Panc1 (cell line): ENCODE measurements around the gene INSIG2. TPM values are rescaled to one million over a fixed set of nuclear protein-coding genes. Genes with fewer than 3 reads are reported as not detected.

ENCODE experiments used
- ATAC-seq: fragments of 200-7000 bp; cut with Tn5 transposase; 2 replicates; pipeline ENCODE4 v1.9.1; 2020; ENCODE audit warnings: mild to moderate bottlenecking, moderate library complexity
- BruUV-seq: library from RNA; stranded (reverse); fragments of 400-500 nt; replicated peaks from 2 replicates; lab custom pipeline; 2021; lab: Mats Ljungman, UMichigan
- CTCF ChIA-PET: fragments of 300-600 bp; sonication (Branson Sonifier 250); formaldehyde crosslinking; loops from one replicate; lab custom pipeline; 2022; ENCODE audit warnings: antibody characterized with exemption; lab: Charles Lee
- POLR2A ChIA-PET: fragments of 300-600 bp; sonication (Branson Sonifier 250); formaldehyde crosslinking; loops from one replicate; lab custom pipeline; 2022; ENCODE audit warnings: antibody characterized with exemption; lab: Charles Lee
- DNase-seq: peaks from one replicate; pipeline ENCODE4 v3.0.0-alpha.2; 2010; ENCODE audit warnings: low read depth, low spot score
- H3K27ac ChIP-seq: 2 replicates; pipeline ENCODE4 v1.5.1; 2011; ENCODE audit warnings: mild to moderate bottlenecking, low read length, inconsistent platforms
- H3K27me3 ChIP-seq: fragments of 200-500 bp; sonication (Bioruptor generic); 2 replicates; pipeline ENCODE4 v1.6.0; 2014; ENCODE audit warnings: low read length, inconsistent platforms; ENCODE audit not compliant: control insufficient read depth, insufficient read depth
- H3K36me3 ChIP-seq: fragments of 200-500 bp; sonication (Bioruptor generic); 2 replicates; pipeline ENCODE4 v1.5.1; 2014; ENCODE audit warnings: inconsistent platforms, mild to moderate bottlenecking, low read length, moderate library complexity; ENCODE audit not compliant: control insufficient read depth, insufficient read depth
- H3K4me1 ChIP-seq: 2 replicates; pipeline ENCODE4 v1.5.1; 2011; ENCODE audit warnings: inconsistent platforms, mild to moderate bottlenecking, low read length, moderate library complexity; ENCODE audit not compliant: control insufficient read depth, insufficient read depth
- H3K4me3 ChIP-seq, 2 experiments: 2 replicates each; pipeline ENCODE4 v1.5.1; 2011 to 2012; ENCODE audit warnings: low read depth in 2 of 2, low read length in 2 of 2, mild to moderate bottlenecking in 2 of 2, inconsistent platforms in 1 of 2, moderate library complexity in 1 of 2
- H3K9me3 ChIP-seq: fragments of 200-500 bp; sonication (Bioruptor generic); 2 replicates; pipeline ENCODE4 v1.5.1; 2014; ENCODE audit warnings: low read depth, mild to moderate bottlenecking, inconsistent platforms, low read length, moderate library complexity; ENCODE audit not compliant: control insufficient read depth, insufficient read depth
- CTCF ChIP-seq: fragments of 450-650 bp; IDR thresholded peaks from 2 replicates; pipeline ENCODE4 v1.5.1; 2017; ENCODE audit warnings: mild to moderate bottlenecking
- POLR2AphosphoS5 ChIP-seq: IDR thresholded peaks from 2 replicates; pipeline ENCODE4 v1.6.1; 2012; ENCODE audit warnings: mild to moderate bottlenecking, low read depth, low read length, moderate library complexity
- REST ChIP-seq, 2 experiments: IDR thresholded peaks; 2 replicates each; pipeline ENCODE4 v1.6.1; 2011 to 2012; ENCODE audit warnings: low read depth in 2 of 2, control low read depth in 1 of 2, low read length in 1 of 2, mild to moderate bottlenecking in 1 of 2, moderate library complexity in 1 of 2; ENCODE audit not compliant: insufficient read depth in 1 of 2
- SIN3A ChIP-seq: IDR thresholded peaks from 2 replicates; pipeline ENCODE4 v1.6.1; 2012; ENCODE audit warnings: low read depth, mild to moderate bottlenecking, low read length, moderate library complexity, borderline replicate concordance; ENCODE audit not compliant: insufficient read depth
- TCF7L2 ChIP-seq: IDR thresholded peaks from 2 replicates; pipeline ENCODE4 v1.6.1; 2011; ENCODE audit warnings: mild to moderate bottlenecking, low read depth, low read length, inconsistent platforms
- in situ Hi-C: cut with HindIII; loops from 2 replicates; pipeline ENCODE4 v1.10.0; 2016; ENCODE audit warnings: low sequenced_read_pairs, low pct_unique_long_range_greater_than_20kb
- intact Hi-C: fragments of 100-400 bp; cut with micrococcal nuclease; formaldehyde crosslinking; loops from one replicate; pipeline ENCODE4 v1.10.0; 2022; ENCODE audit not compliant: unreplicated experiment
- total RNA-seq: library from RNA; stranded (reverse); gene quantifications from one replicate; pipeline ENCODE4 v1.2.1, GENCODE V29; 2021; ENCODE audit not compliant: unreplicated experiment

Gene INSIG2
- total RNA-seq, 1 experiment from 2014 or later, result 9.9 TPM

GRCh38 chr2:118154176-118154575 is 65.9 kb downstream of the INSIG2 start:
- intact Hi-C loops, result no loop called here
- CTCF ChIA-PET, result no interaction called here
- H3K4me3 ChIP-seq, result no peak overlapping the region
- POLR2A ChIA-PET, result no interaction called here
- no peak for TF ChIP-seq CTCF
- TF ChIP-seq REST (IDR thresholded peaks at IDR 0.05; ENCODE audit: insufficient read depth in 1 of 2, low read depth in 2 of 2, low read length in 1 of 2), result no peak
- no peak for TF ChIP-seq POLR2AphosphoS5
- TF ChIP-seq TCF7L2, result no peak
- TF ChIP-seq SIN3A, result no peak
- ATAC-seq, result no peak
- in situ Hi-C loops, result no loop called here
- H3K27ac ChIP-seq, result no peak overlapping the region
- H3K4me1 ChIP-seq, result no peaks in the 10 kb centered on the region
- no peaks in the 10 kb centered on the region; the same call in 1 of the 2 replicates for H3K9me3 ChIP-seq
- no peaks in the 10 kb centered on the region for H3K36me3 ChIP-seq
- no peak for DNase-seq
- no TSS peak for BruUV-seq
- H3K27me3 ChIP-seq, result peaks cover 2% of the 10 kb centered on the region; the same call in 1 of the 2 replicates

Other genes with a start within 250 kb of the INSIG2 start
- 31.5 TPM for gene CCDC93, start 74.4 kb upstream of the INSIG2 start, total RNA-seq